H1 (cell line): ENCODE measurements around the gene CHCHD3.

Source experiments
- BACH1 ChIP-seq: IDR thresholded peaks from 2 replicates; pipeline ENCODE4 v1.6.1; 2012; ENCODE audit warnings: low read length, improper control_type of control experiment
- CTCF ChIP-seq, 3 experiments: IDR thresholded peaks; 1 replicate in 2 of 3; 2 replicates in 1 of 3; pipeline versions ENCODE4 v1.5.1 to v1.6.1; 2011; ENCODE audit warnings: low read length in 3 of 3, mild to moderate bottlenecking in 3 of 3, inconsistent platforms in 2 of 3, low read depth in 1 of 3, moderate library complexity in 1 of 3; ENCODE audit not compliant: insufficient read depth in 1 of 3; ENCODE audit errors: control extremely low read depth in 1 of 3
- SIRT6 ChIP-seq: IDR thresholded peaks from one replicate; pipeline ENCODE4 v1.7.1; 2012; ENCODE audit warnings: low read length, inconsistent platforms
- SUZ12 ChIP-seq: fragments of 200-600 bp; sonication (generic); IDR thresholded peaks from 2 replicates; pipeline ENCODE4 v1.6.1; 2012; ENCODE audit warnings: mild to moderate bottlenecking, inconsistent platforms, low read length, moderate library complexity, mixed read lengths

GRCh38 chr7:133065301-133065700 lies 16.6 kb downstream of the CHCHD3 start:
- TF ChIP-seq CTCF (IDR thresholded peaks at IDR 0.05; ENCODE audit: control extremely low read depth in 1 of 3, insufficient read depth in 1 of 3, low read depth in 1 of 3, low read length in 3 of 3): no peak
- no peak for TF ChIP-seq SIRT6
- TF ChIP-seq BACH1: no peak
- TF ChIP-seq SUZ12: no peak
